GM12878 (cell line): ENCODE data around the gene GPR108. TPM values are rescaled to one million over a fixed set of nuclear protein-coding genes. Genes with fewer than 3 reads are reported as not detected.

Experiments
- CBX5 ChIP-seq: sonication (generic); IDR thresholded peaks from 2 replicates; pipeline ENCODE4 v1.6.1; 2016; ENCODE audit warnings: low read depth, moderate library complexity, mild to moderate bottlenecking, inconsistent platforms
- CHD4 ChIP-seq: fragments of 200-600 bp; sonication (generic); IDR thresholded peaks from 2 replicates; pipeline ENCODE4 v1.6.1; 2016; ENCODE audit warnings: mild to moderate bottlenecking
- ESRRA ChIP-seq: IDR thresholded peaks from 2 replicates; pipeline ENCODE4 v1.6.1; 2012; ENCODE audit warnings: mild to moderate bottlenecking, low read length, improper control_type of control experiment
- FOXM1 ChIP-seq: IDR thresholded peaks from 2 replicates; pipeline ENCODE4 v1.6.1; 2012; ENCODE audit warnings: low read depth, mild to moderate bottlenecking, inconsistent platforms, low read length, moderate library complexity
- HDGF ChIP-seq: fragments of 450-650 bp; IDR thresholded peaks from 2 replicates; pipeline ENCODE4 v1.6.1; 2016; ENCODE audit warnings: antibody characterized with exemption
- KDM1A ChIP-seq: fragments of 200-600 bp; sonication (generic); IDR thresholded peaks from 2 replicates; pipeline ENCODE4 v1.6.1; 2016; ENCODE audit warnings: borderline replicate concordance
- KLF5 ChIP-seq: fragments of 450-650 bp; IDR thresholded peaks from 2 replicates; pipeline ENCODE4 v1.6.1; 2014; ENCODE audit warnings: mild to moderate bottlenecking; ENCODE audit not compliant: partially characterized antibody
- NR2F1 ChIP-seq: fragments of 450-650 bp; conservative IDR thresholded peaks from 2 replicates; pipeline ENCODE4 v1.6.1; 2017; ENCODE audit warnings: mild to moderate bottlenecking
- RAD21 ChIP-seq: IDR thresholded peaks from 2 replicates; pipeline ENCODE4 v1.6.1; 2011; ENCODE audit warnings: mild to moderate bottlenecking, low read depth, low read length, moderate library complexity; ENCODE audit not compliant: insufficient read depth
- RAD51 ChIP-seq: fragments of 450-650 bp; IDR thresholded peaks from 2 replicates; pipeline ENCODE4 v1.6.1; 2016; ENCODE audit warnings: moderate library complexity, mild to moderate bottlenecking, inconsistent platforms
- RCOR1 ChIP-seq: conservative IDR thresholded peaks from 2 replicates; pipeline ENCODE4 v1.6.1; 2012; ENCODE audit warnings: low read depth, low read length, improper control_type of control experiment
- REST ChIP-seq: IDR thresholded peaks from 2 replicates; pipeline ENCODE4 v1.6.1; 2012; ENCODE audit warnings: mild to moderate bottlenecking, low read depth, low read length
- SREBF2 ChIP-seq: IDR thresholded peaks from 2 replicates; pipeline ENCODE4 v1.6.1; 2012; ENCODE audit warnings: mild to moderate bottlenecking, low read length
- SUZ12 ChIP-seq: fragments of 200-600 bp; sonication (generic); IDR thresholded peaks from one replicate; pipeline ENCODE4 v1.6.1; 2018; ENCODE audit warnings: antibody characterized with exemption, mild to moderate bottlenecking; ENCODE audit not compliant: unreplicated experiment
- YBX1 ChIP-seq: fragments of 450-650 bp; IDR thresholded peaks from 2 replicates; pipeline ENCODE4 v1.6.1; 2016; ENCODE audit warnings: antibody characterized with exemption
- ZBED1 ChIP-seq: IDR thresholded peaks from 2 replicates; pipeline ENCODE4 v1.6.1; 2016; ENCODE audit warnings: borderline replicate concordance
- ZNF217 ChIP-seq: fragments of 450-650 bp; IDR thresholded peaks from 2 replicates; pipeline ENCODE4 v1.6.1; 2017; ENCODE audit warnings: antibody characterized with exemption, mild to moderate bottlenecking
- polyA plus RNA-seq, 11 experiments: library from polyadenylated mRNA; depleted of rRNA in 4 of 11; unstranded in 6 of 11; stranded (reverse) in 5 of 11; fragments of >200 nt; fragmentation: Nextera tagmentation in 4 of 11; fragmentation: Illumina TruSeq in 1 of 11; extraction: Ambion mirVana in 4 of 11; extraction: Trizol in 1 of 11; gene quantifications; 1 replicate in 1 of 11; 2 replicates in 10 of 11; pipeline versions ENCODE4 v1.2.1 to v1.2.3, GENCODE V29; 2011 to 2016; ENCODE audit warnings: inconsistent platforms in 2 of 11, missing spikeins in 2 of 11, low read depth in 1 of 11
- total RNA-seq, 4 experiments: library from RNA; depleted of rRNA in 3 of 4; stranded (reverse); fragments of >200 nt in 3 of 4; fragmentation: Illumina TruSeq in 1 of 4; extraction: Trizol in 1 of 4; gene quantifications; 2 replicates each; pipeline versions ENCODE4 v1.2.1 to v1.2.3, GENCODE V29; 2013 to 2021
- TF ChIP-seq, protein P1 (sequence below): fragments of 150-350 bp; IDR thresholded peaks from 2 replicates; pipeline ENCODE4 v1.6.1; 2016; ENCODE audit warnings: low read depth, low read length
- TF ChIP-seq, protein P2 (sequence below): IDR thresholded peaks from 2 replicates; pipeline ENCODE4 v1.6.1; 2011; ENCODE audit warnings: low read depth, low read length, improper control_type of control experiment, borderline replicate concordance
- TF ChIP-seq, protein P3 (sequence below): fragments of 450-650 bp; IDR thresholded peaks from 2 replicates; pipeline ENCODE4 v1.6.1; 2017; ENCODE audit warnings: mild to moderate bottlenecking, moderate library complexity

The GPR108 gene
- total and polyA plus RNA-seq, 10 of the 15 experiments (the other 5 are each of a cell fraction or from before 2014, with no cell fraction given) = 4.4 to 87.2 (median 57.1) TPM

DNA sequence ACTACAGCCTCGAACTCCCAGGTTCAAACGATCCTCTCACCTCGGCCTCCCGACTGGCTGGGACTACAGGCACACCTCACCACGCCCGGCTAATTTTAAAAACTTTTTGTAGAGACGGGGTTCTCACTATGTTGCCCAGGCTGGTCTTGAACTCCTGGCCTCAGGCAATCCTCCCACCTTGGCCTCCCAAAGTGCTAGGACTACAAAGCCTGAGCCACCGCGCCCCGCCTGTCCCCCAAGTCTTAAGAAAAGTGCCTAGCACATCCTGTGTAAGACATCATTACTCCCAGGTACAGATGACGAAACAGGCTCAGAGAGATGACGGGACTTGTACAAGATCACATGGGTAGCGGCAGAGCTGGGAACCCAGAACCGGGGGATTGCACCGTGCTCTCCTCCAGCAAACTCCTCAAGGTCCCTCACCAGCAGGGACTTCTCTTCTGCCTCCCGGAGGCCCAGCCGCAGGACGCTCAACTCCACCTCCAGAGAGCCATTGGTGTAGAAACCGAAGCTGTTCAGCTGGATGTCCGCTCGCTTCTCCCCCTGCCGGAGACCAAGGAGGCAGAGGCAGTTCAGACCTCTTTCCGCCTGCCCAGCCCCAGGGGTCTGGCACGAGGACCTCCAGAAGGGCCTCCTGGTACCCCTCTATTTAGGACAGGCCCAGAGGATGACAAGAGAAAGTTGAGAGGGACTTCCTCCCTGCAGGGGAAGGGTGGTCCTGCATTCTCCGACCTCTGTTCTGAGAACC lies 1.0 kb downstream of the GPR108 start (continued):
- TF ChIP-seq, protein P1, sequence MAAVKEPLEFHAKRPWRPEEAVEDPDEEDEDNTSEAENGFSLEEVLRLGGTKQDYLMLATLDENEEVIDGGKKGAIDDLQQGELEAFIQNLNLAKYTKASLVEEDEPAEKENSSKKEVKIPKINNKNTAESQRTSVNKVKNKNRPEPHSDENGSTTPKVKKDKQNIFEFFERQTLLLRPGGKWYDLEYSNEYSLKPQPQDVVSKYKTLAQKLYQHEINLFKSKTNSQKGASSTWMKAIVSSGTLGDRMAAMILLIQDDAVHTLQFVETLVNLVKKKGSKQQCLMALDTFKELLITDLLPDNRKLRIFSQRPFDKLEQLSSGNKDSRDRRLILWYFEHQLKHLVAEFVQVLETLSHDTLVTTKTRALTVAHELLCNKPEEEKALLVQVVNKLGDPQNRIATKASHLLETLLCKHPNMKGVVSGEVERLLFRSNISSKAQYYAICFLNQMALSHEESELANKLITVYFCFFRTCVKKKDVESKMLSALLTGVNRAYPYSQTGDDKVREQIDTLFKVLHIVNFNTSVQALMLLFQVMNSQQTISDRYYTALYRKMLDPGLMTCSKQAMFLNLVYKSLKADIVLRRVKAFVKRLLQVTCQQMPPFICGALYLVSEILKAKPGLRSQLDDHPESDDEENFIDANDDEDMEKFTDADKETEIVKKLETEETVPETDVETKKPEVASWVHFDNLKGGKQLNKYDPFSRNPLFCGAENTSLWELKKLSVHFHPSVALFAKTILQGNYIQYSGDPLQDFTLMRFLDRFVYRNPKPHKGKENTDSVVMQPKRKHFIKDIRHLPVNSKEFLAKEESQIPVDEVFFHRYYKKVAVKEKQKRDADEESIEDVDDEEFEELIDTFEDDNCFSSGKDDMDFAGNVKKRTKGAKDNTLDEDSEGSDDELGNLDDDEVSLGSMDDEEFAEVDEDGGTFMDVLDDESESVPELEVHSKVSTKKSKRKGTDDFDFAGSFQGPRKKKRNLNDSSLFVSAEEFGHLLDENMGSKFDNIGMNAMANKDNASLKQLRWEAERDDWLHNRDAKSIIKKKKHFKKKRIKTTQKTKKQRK = no peak
- TF ChIP-seq SUZ12 (no peak), CBX5 (no peak), HDGF (peak; percentile 16; the same call in 1 of the 2 replicates), KLF5 (no peak), ZNF217 (no peak), RAD51 (peak; percentile 75), YBX1 (no peak), REST (no peak), ESRRA (no peak), KDM1A (no peak), RAD21 (peak; percentile 68), RCOR1 (no peak), SREBF2 (no peak), NR2F1 (no peak; the same call in 1 of the 2 replicates), ZBED1 (no peak), CHD4 (no peak), FOXM1 (no peak)
- TF ChIP-seq, protein P2, sequence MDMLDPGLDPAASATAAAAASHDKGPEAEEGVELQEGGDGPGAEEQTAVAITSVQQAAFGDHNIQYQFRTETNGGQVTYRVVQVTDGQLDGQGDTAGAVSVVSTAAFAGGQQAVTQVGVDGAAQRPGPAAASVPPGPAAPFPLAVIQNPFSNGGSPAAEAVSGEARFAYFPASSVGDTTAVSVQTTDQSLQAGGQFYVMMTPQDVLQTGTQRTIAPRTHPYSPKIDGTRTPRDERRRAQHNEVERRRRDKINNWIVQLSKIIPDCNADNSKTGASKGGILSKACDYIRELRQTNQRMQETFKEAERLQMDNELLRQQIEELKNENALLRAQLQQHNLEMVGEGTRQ = peak; percentile 18; the same call in 1 of the 2 replicates
- TF ChIP-seq, protein P3, sequence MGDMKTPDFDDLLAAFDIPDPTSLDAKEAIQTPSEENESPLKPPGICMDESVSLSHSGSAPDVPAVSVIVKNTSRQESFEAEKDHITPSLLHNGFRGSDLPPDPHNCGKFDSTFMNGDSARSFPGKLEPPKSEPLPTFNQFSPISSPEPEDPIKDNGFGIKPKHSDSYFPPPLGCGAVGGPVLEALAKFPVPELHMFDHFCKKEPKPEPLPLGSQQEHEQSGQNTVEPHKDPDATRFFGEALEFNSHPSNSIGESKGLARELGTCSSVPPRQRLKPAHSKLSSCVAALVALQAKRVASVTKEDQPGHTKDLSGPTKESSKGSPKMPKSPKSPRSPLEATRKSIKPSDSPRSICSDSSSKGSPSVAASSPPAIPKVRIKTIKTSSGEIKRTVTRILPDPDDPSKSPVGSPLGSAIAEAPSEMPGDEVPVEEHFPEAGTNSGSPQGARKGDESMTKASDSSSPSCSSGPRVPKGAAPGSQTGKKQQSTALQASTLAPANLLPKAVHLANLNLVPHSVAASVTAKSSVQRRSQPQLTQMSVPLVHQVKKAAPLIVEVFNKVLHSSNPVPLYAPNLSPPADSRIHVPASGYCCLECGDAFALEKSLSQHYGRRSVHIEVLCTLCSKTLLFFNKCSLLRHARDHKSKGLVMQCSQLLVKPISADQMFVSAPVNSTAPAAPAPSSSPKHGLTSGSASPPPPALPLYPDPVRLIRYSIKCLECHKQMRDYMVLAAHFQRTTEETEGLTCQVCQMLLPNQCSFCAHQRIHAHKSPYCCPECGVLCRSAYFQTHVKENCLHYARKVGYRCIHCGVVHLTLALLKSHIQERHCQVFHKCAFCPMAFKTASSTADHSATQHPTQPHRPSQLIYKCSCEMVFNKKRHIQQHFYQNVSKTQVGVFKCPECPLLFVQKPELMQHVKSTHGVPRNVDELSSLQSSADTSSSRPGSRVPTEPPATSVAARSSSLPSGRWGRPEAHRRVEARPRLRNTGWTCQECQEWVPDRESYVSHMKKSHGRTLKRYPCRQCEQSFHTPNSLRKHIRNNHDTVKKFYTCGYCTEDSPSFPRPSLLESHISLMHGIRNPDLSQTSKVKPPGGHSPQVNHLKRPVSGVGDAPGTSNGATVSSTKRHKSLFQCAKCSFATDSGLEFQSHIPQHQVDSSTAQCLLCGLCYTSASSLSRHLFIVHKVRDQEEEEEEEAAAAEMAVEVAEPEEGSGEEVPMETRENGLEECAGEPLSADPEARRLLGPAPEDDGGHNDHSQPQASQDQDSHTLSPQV = no peak
